RPMI7951 (cell line): ENCODE data around the gene IMPA2. TPM values are rescaled to one million over a fixed set of nuclear protein-coding genes. Genes with fewer than 3 reads are reported as not detected.

Experiments used
- DNase-seq: peaks from one replicate; pipeline ENCODE4 v3.0.0-alpha.2; 2012; ENCODE audit warnings: low read depth
- total RNA-seq: library from RNA; depleted of rRNA; stranded (reverse); fragments of >200 nt; shearing (Covaris generic); gene quantifications from 2 replicates; pipeline ENCODE4 v1.2.3, GENCODE V29; 2014

IMPA2 gene
- total RNA-seq, 1 experiment from 2014 or later, result 10.2 TPM

GRCh38 chr18:12008181-12008767 is 27.0 kb downstream of the IMPA2 start:
- DNase-seq, result no peak

- DNase-seq, result no peak
Observed at GRCh38 chr18:12008842-12009580, 27.7 kb downstream of the IMPA2 start.

GRCh38 chr18:12009581-12010140 is 28.4 kb downstream of the IMPA2 start:
- DNase-seq, result no peak

- no peak for DNase-seq
Observed at GRCh38 chr18:12010187-12010802, 29.0 kb downstream of the IMPA2 start.

GRCh38 chr18:12011199-12011956 is 30.1 kb downstream of the IMPA2 start:
- no peak for DNase-seq

GRCh38 chr18:12011957-12012549 is 30.7 kb downstream of the IMPA2 start:
- DNase-seq, result no peak

- DNase-seq, result no peak
Observed at GRCh38 chr18:12012697-12013096, 31.4 kb downstream of the IMPA2 start.

GRCh38 chr18:12013186-12013916 is 32.0 kb downstream of the IMPA2 start:
- DNase-seq, result no peak

- no peak for DNase-seq
Observed at GRCh38 chr18:12014086-12014485, 32.8 kb downstream of the IMPA2 start.

GRCh38 chr18:12014521-12015415 is 33.5 kb downstream of the IMPA2 start:
- DNase-seq, result no peak

GRCh38 chr18:12015416-12016062 is 34.2 kb downstream of the IMPA2 start:
- DNase-seq, result peak; percentile 6

- no peak for DNase-seq
Observed at GRCh38 chr18:12017081-12017480, 35.8 kb downstream of the IMPA2 start.

GRCh38 chr18:12018861-12019260 is 37.6 kb downstream of the IMPA2 start:
- DNase-seq, result no peak

- DNase-seq, result no peak
Observed at GRCh38 chr18:12021077-12021476, 39.8 kb downstream of the IMPA2 start.

GRCh38 chr18:12021596-12021995 is 40.3 kb downstream of the IMPA2 start:
- DNase-seq, result no peak

- no peak for DNase-seq
Observed at GRCh38 chr18:12023375-12023774, 42.1 kb downstream of the IMPA2 start.

GRCh38 chr18:12026562-12026961 is 45.3 kb downstream of the IMPA2 start:
- no peak for DNase-seq

- no peak for DNase-seq
Observed at GRCh38 chr18:12027046-12027445, 45.7 kb downstream of the IMPA2 start.

- no peak for DNase-seq
Observed at GRCh38 chr18:12027480-12027879, 46.2 kb downstream of the IMPA2 start.
